HL-60/S4 (cell line): Measurements from ENCODE around the gene TSPEAR.

Source experiments
- in situ Hi-C: fragments of 300-500 bp; cut with MboI; formaldehyde crosslinking; loops from 2 replicates; pipeline ENCODE4 v1.14.3; 2022; ENCODE audit warnings: low sequenced_read_pairs

TSPEAR gene

GRCh38 chr21:44483288-44484237 is 227.8 kb downstream of the TSPEAR start:
- in situ Hi-C loops, result loop anchor here (25.0 kb wide), 1 partner anchor 671 kb away; no protein-coding TSS in a partner anchor

GRCh38 chr21:44482581-44483287 is 228.6 kb downstream of the TSPEAR start:
- in situ Hi-C loops, result loop anchor here (25.0 kb wide), 1 partner anchor 670 kb away; no protein-coding TSS in a partner anchor

- in situ Hi-C loops, result loop anchor here (25.0 kb wide), 1 partner anchor 668 kb away; no protein-coding TSS in a partner anchor
Observed at GRCh38 chr21:44480200-44481053, 230.9 kb downstream of the TSPEAR start.

- in situ Hi-C loops, result loop anchor here (25.0 kb wide), 1 partner anchor 667 kb away; no protein-coding TSS in a partner anchor
Observed at GRCh38 chr21:44479556-44480199, 231.7 kb downstream of the TSPEAR start.

- in situ Hi-C loops, result loop anchor here (25.0 kb wide), 1 partner anchor 666 kb away; no protein-coding TSS in a partner anchor
Observed at GRCh38 chr21:44478801-44479167, 232.6 kb downstream of the TSPEAR start.

GRCh38 chr21:44478124-44478800 is 233.1 kb downstream of the TSPEAR start:
- in situ Hi-C loops, result loop anchor here (25.0 kb wide), 1 partner anchor 666 kb away; no protein-coding TSS in a partner anchor

GRCh38 chr21:44477712-44478111 is 233.7 kb downstream of the TSPEAR start:
- in situ Hi-C loops, result loop anchor here (25.0 kb wide), 1 partner anchor 665 kb away; no protein-coding TSS in a partner anchor

- in situ Hi-C loops, result loop anchor here (25.0 kb wide), 1 partner anchor 665 kb away; no protein-coding TSS in a partner anchor
Observed at GRCh38 chr21:44477131-44477530, 234.2 kb downstream of the TSPEAR start.

DNA sequence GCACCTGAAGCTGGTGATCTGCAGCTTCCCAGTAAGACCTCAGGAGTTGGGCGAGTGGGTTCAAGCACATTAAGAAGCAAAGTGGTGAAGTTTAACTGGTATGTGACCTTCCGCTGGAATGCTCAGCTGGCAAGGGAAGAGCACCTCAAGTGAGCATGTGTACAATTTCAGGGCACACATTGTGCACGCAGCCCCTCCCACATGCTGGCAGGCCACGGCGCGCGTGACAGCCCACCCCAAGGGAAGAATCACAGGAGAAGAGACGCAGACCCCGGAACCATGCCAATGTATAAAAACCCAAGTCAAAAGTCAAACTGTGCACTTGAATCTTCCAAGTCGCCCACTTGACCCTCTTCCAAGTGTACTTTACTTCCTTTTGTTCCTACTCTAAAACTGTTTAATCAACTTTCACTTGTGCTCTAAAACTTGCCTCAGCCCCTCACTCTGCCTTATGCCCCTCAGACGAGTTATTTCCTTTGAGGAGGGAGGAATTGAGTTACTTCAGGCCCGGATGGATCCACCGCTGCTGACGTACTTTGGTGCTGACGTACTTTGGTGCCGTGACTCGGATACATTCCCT is 236.0 kb downstream of the TSPEAR start:
- in situ Hi-C loops, result loop anchor here (25.0 kb wide), 1 partner anchor 663 kb away; no protein-coding TSS in a partner anchor

DNA sequence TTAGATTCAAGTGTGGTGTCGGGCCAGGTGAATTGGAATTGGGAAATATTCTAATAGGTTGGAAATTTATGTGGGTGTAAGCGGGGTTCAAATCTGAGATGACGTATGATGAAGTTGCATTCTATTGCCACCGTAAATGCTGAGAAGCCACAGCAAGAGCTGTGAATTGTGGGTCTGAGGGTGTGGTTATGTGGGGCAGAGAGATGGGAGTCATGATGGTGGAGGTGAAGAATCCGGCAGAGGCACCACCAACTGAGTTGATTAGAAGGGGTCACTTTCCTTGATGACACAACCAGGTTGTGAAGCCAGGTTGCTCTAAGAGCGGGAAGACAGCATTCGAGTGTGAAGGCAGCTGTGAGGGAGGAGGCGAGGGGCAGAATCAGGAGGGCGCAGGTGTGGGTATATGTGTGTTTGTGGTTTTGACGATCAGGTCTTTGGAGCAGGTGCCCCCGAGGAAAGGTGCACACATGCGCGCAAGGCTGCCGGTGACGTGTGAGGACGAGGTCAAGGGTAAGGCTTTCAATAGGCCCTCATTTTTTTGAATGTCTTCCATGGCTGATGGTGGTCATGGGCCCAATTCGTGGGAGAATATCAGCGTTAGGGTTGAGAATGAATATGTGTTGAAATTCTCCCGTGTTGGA is 237.3 kb downstream of the TSPEAR start:
- in situ Hi-C loops, result no loop called here

DNA sequence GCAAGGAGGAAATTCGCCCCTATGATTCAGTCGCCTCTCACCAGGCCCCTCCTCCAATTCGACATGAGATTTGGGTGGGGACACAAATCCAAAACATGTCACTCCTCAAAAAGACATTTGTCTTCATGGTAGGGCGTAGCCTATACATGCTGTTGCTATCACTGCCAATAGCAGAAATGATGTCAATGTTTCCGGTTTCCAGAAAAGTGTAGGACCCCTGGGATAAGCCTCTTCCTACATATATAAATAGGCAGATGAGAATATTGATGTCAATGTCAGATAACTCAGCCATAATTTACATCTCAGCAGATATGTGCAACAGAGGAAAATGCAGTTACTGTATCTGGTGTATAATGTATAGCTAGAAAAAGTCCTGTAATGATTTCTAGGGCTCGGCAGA is 239.4 kb downstream of the TSPEAR start:
- in situ Hi-C loops, result no loop called here

- in situ Hi-C loops, result no loop called here
Observed at GRCh38 chr21:44471341-44471740, 240.0 kb downstream of the TSPEAR start.

DNA sequence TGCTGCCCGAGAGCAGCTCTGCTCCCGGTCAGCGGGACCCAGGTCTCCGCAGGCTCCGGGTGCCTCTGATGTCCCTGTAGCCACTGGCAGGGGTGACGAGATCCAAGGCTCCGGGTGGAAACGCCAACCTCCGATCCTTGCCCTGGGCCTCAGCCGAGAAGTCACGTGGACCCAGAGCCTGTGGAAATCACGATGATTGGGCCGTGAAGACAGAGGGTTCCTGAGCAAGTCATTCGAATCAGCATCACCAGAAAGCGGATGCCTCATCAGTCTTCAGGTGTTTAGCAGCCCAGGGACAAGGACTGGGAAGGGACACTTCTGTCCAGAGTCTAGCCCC is 243.5 kb downstream of the TSPEAR start:
- in situ Hi-C loops, result no loop called here

DNA sequence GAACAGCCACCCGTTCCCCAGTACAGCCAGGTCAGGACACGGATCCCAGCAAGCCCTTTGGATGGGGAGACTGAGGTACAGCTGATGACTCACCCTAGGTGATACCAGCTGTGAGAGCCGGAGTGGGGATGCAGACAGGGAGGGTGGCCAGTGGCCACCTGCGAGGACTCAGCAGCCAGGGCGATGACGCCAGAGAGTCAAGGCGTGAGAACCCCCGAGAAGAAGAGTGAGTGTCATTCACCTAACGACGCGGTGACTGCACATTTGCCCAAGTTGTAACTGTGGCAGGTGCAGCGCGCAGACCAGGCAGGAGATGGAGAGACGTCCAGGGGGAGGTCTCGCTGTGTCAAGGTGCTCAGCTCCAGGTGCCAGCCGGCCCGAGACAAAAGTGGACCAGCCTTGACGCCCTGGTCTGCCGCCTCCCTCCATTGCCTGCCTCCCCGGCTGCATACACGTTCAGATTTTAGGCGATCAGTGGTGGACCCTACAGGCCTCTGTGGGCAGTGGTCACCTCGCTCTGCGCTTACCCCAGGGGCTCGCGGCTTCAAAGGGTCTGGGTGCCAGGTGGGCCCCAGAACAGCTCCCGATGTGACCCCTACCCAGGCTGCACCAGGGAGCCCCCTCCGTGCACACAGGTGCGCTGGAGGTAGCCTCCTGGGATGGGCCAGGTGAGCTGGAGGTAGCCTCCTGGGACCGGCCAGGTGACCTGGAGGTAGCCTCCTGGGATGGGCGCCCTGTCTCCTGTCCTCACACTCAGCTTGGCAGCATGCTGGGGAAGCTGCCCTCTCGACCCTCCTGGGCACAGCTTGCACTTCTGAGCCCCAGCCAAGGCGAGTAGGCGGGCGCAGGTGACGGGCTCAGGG is 244.1 kb downstream of the TSPEAR start:
- in situ Hi-C loops, result no loop called here

DNA sequence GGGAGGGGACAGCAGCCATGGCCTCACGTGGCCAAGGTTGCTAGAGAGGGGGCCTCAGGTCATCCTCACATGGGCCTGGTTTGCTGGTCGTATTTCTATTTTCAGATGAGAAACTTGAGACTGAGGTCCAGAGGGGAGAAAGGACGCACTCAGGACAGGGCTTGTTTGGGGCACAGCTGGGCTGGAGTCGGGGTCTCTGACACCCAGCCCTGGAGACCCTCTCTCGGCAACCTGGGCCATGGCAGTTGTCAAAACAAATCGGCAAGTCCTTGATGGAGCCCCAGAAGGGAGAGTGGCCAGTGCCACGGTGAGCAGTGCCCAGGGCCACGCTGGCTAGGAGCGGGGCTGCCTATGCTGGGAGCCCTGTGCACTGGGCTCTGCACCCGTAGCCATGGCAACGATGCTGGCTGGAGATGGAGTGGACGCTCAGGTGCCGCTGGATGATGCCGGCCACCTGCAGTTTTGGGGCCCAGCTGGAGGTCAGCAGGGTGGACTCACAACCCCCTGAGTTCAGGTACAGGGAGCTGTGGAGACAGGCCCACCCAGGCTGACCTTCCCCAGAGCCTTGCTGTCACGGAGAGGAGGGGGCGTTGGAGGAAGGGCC is 244.9 kb downstream of the TSPEAR start:
- in situ Hi-C loops, result no loop called here

- in situ Hi-C loops, result no loop called here
Observed at GRCh38 chr21:44464351-44464750, 247.0 kb downstream of the TSPEAR start.

DNA sequence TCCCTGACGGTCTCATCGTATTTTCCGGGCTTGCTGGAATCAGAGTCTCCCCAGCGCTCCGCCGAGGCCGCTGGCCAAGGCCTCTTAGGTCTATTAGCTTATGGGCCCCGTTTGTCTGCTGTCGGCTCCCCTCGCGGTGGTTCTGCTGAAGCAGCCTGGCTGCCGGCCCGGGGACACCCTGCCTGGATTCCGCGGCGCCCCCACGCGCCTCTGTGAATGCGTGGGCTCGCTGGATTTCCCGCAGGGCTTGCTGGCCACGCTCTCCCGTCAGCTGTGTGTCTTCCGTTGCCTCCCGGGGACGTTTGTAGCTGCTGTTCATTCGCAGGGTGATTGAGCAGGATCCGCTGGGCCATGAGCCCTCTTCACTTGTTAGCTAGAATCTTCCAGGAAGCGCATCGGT is 247.6 kb downstream of the TSPEAR start:
- in situ Hi-C loops, result no loop called here
